Activated CD4-positive, alpha-beta T cell treated with anti-CD3 and anti-CD28 coated beads, Interleukin-2, amount 50 U/mL, for 48 hours (primary cell): ENCODE data around the gene SCGB2B2.
"Not testable (repeated sequence)": the region's sequence is repeated elsewhere in the genome, so short reads cannot be mapped to it uniquely, and the experiment has no call there.

Source experiments
- DNase-seq, 2 experiments: peaks; one replicate each; pipeline ENCODE4 v3.0.0-alpha.2; 2020

The SCGB2B2 gene

GRCh38 chr19:34676697-34677385, at the start of gene SCGB2B2:
TSS of gene SCGB2B2 (minus strand) at chr19:34677159. CDS start at chr19:34594563, 82,596 bp downstream.
- DNase-seq = no peak

GRCh38 chr19:34725400-34725799, 48.4 kb upstream of the SCGB2B2 start:
- no peak for DNase-seq

GRCh38 chr19:34722353-34722752, 45.4 kb upstream of the SCGB2B2 start:
- DNase-seq = no peak

- DNase-seq = no peak
Observed at GRCh38 chr19:34715357-34715756, 38.4 kb upstream of the SCGB2B2 start.

- DNase-seq = no peak
Observed at GRCh38 chr19:34713262-34713637, 36.3 kb upstream of the SCGB2B2 start.

- peak in 1 of 2 experiments; percentile 45 for DNase-seq
Observed at GRCh38 chr19:34712395-34713261, 35.7 kb upstream of the SCGB2B2 start.

- no peak for DNase-seq
Observed at GRCh38 chr19:34711890-34712289, 34.9 kb upstream of the SCGB2B2 start.

- no peak for DNase-seq
Observed at GRCh38 chr19:34707661-34708060, 30.7 kb upstream of the SCGB2B2 start.

GRCh38 chr19:34692549-34692948, 15.6 kb upstream of the SCGB2B2 start:
- DNase-seq = no peak

GRCh38 chr19:34690372-34690771, 13.4 kb upstream of the SCGB2B2 start:
- no peak for DNase-seq

- no peak for DNase-seq
Observed at GRCh38 chr19:34688592-34688991, 11.6 kb upstream of the SCGB2B2 start.

GRCh38 chr19:34687348-34687747, 10.4 kb upstream of the SCGB2B2 start:
- no peak for DNase-seq

GRCh38 chr19:34686455-34686854, 9.5 kb upstream of the SCGB2B2 start:
- DNase-seq = no peak

GRCh38 chr19:34685266-34685665, 8.3 kb upstream of the SCGB2B2 start:
- not testable (repeated sequence) for DNase-seq

- no peak for DNase-seq
Observed at GRCh38 chr19:34681478-34681877, 4.5 kb upstream of the SCGB2B2 start.

GRCh38 chr19:34678421-34678820, 1.5 kb upstream of the SCGB2B2 start:
- DNase-seq = no peak

GRCh38 chr19:34678085-34678412, 1.1 kb upstream of the SCGB2B2 start:
- no peak for DNase-seq

- DNase-seq = peak; percentile 96 to 97
Observed at GRCh38 chr19:34677386-34678084, 576 bp upstream of the SCGB2B2 start, which contains the start of gene ZNF302. TSS of gene ZNF302 (plus strand) at chr19:34677678. CDS start at chr19:34678805, 1,127 bp downstream.

- no peak for DNase-seq
Observed at GRCh38 chr19:34675919-34676318, 1.0 kb downstream of the SCGB2B2 start.

- no peak for DNase-seq
Observed at GRCh38 chr19:34675250-34675649, 1.7 kb downstream of the SCGB2B2 start.

- no peak for DNase-seq
Observed at GRCh38 chr19:34673590-34673989, 3.4 kb downstream of the SCGB2B2 start.

- no peak for DNase-seq
Observed at GRCh38 chr19:34671972-34672371, 5.0 kb downstream of the SCGB2B2 start.

GRCh38 chr19:34669305-34669704, 7.7 kb downstream of the SCGB2B2 start:
- no peak for DNase-seq

- DNase-seq = not testable (repeated sequence)
Observed at GRCh38 chr19:34668690-34669089, 8.3 kb downstream of the SCGB2B2 start.
